Endodermal cell (in vitro differentiated cells): ENCODE results near the gene STX4. TPM values are rescaled to one million over a fixed set of nuclear protein-coding genes. Genes with fewer than 3 reads are reported as not detected.

Source experiments
- DNase-seq: peaks from one replicate; pipeline ENCODE4 v3.0.0-alpha.2; 2017
- H3K27ac ChIP-seq: 2 replicates; pipeline ENCODE4 v1.5.1; 2013; ENCODE audit warnings: mild to moderate bottlenecking, low read depth, low read length, moderate library complexity
- H3K27me3 ChIP-seq: 2 replicates; pipeline ENCODE4 v1.6.1; 2013; ENCODE audit warnings: mild to moderate bottlenecking, low read length, moderate library complexity; ENCODE audit not compliant: insufficient read depth, control insufficient read depth, poor library complexity, severe bottlenecking
- H3K36me3 ChIP-seq: 2 replicates; pipeline ENCODE4 v1.7.0; 2013; ENCODE audit warnings: mild to moderate bottlenecking, low read length, moderate library complexity; ENCODE audit not compliant: control insufficient read depth, insufficient read depth
- H3K4me1 ChIP-seq: one replicate; pipeline ENCODE4 v1.7.0; 2013; ENCODE audit warnings: low read length; ENCODE audit not compliant: control insufficient read depth, insufficient read depth
- H3K4me3 ChIP-seq: 2 replicates; pipeline ENCODE4 v1.5.1; 2013; ENCODE audit warnings: mild to moderate bottlenecking, low read length, moderate library complexity
- H3K9ac ChIP-seq: 2 replicates; pipeline ENCODE4 v1.6.1; 2013; ENCODE audit warnings: mild to moderate bottlenecking, low read length, moderate library complexity; ENCODE audit not compliant: poor library complexity, severe bottlenecking; ENCODE audit errors: extremely low read depth
- H3K9me3 ChIP-seq: 2 replicates; pipeline ENCODE4 v1.6.1; 2013; ENCODE audit warnings: mild to moderate bottlenecking, low read length, moderate library complexity; ENCODE audit not compliant: control insufficient read depth
- H3K27ac Mint-ChIP-seq: 2 replicates; pipeline ENCODE4 v1.8.0; 2020; ENCODE audit warnings: mixed read lengths
- H3K27me3 Mint-ChIP-seq: 2 replicates; pipeline ENCODE4 v1.8.0; 2021; ENCODE audit warnings: mild to moderate bottlenecking, mixed read lengths; ENCODE audit not compliant: insufficient read depth
- H3K36me3 Mint-ChIP-seq: 2 replicates; pipeline ENCODE4 v1.8.0; 2020; ENCODE audit warnings: low read depth, mixed read lengths
- H3K4me1 Mint-ChIP-seq: 2 replicates; pipeline ENCODE4 v1.8.0; 2020; ENCODE audit warnings: mixed read lengths
- H3K4me3 Mint-ChIP-seq: 2 replicates; pipeline ENCODE4 v1.8.0; 2020; ENCODE audit warnings: mild to moderate bottlenecking, moderate library complexity, mixed read lengths
- H3K9me3 Mint-ChIP-seq: 2 replicates; pipeline ENCODE4 v1.8.0; 2020; ENCODE audit warnings: mild to moderate bottlenecking, mixed read lengths
- CTCF ChIP-seq: fragments of 200-600 bp; sonication (generic); conservative IDR thresholded peaks from 2 replicates; pipeline ENCODE4 v1.5.0; 2021; ENCODE audit warnings: antibody characterized with exemption, mild to moderate bottlenecking
- WGBS, 2 experiments: methylation state at CpG; one replicate each; pipeline versions ENCODE4 v1.1.5 to v1.1.7; 2013; ENCODE audit warnings: missing lambda C conversion rate in 2 of 2, mixed read lengths in 1 of 2; ENCODE audit not compliant: insufficient coverage in 1 of 2, insufficient read length in 1 of 2; 5-methylcytosine and 5-hydroxymethylcytosine counted together
- total RNA-seq, 2 donors: library from RNA; stranded (reverse); fragmentation: NEBNext Ultra II Directional in 1 of 2; extraction: Animal tissue kit (Norgen Biotek cat#: 25700) in 1 of 2; gene quantifications; 2 replicates in 1 of 2; 3 replicates in 1 of 2; pipeline ENCODE4 v1.2.1, GENCODE V29; 2021

The STX4 gene
- total RNA-seq, 2 donors from 2014 or later = 34.4 to 37.6 TPM

GRCh38 chr16:31073970-31074813, 40.8 kb downstream of the STX4 start, which contains the start of the genes ZNF646 and ZNF668:
ZNF646 (plus strand) TSS chr16:31074422; CDS start chr16:31076325, 1,903 bp downstream.
ZNF668 (minus strand) TSS chr16:31074240; CDS start chr16:31064459, 9,781 bp downstream.
- no peak for TF ChIP-seq CTCF
- no peaks in the 10 kb centered on the region for H3K27me3 Mint-ChIP-seq
- H3K4me1 Mint-ChIP-seq = peaks cover 17% of the 10 kb centered on the region
- Histone ChIP-seq H3K4me1 (no peaks in the 10 kb centered on the region), H3K9me3 (no peaks in the 10 kb centered on the region), H3K36me3 (peaks cover 29% of the 10 kb centered on the region), H3K27ac (peak within 1 kb of the TSS; percentile 95), H3K9ac (peak within 1 kb of the TSS; percentile 93), H3K27me3 (no peaks in the 10 kb centered on the region), H3K4me3 (peak within 1 kb of the TSS; percentile 94)
- H3K9me3 Mint-ChIP-seq = no peaks in the 10 kb centered on the region
- peak; percentile 99 for DNase-seq
- H3K4me3 Mint-ChIP-seq = peak within 1 kb of the TSS; percentile 90
- H3K27ac Mint-ChIP-seq = peak within 1 kb of the TSS; percentile 98
- H3K36me3 Mint-ChIP-seq = peaks cover 25% of the 10 kb centered on the region
- WGBS, 2 experiments = 0% methylated on average over 31 to 48 of the region's 48 CpGs

GRCh38 chr16:31074814-31075183, 41.4 kb downstream of the STX4 start:
- peak overlapping the region; percentile 94 for H3K4me3 ChIP-seq
- H3K9me3 ChIP-seq = no peaks in the 10 kb centered on the region
- Mint-ChIP-seq H3K36me3 (peaks cover 31% of the 10 kb centered on the region), H3K4me1 (peaks cover 17% of the 10 kb centered on the region), H3K27me3 (no peaks in the 10 kb centered on the region), H3K4me3 (peak overlapping the region; percentile 90), H3K27ac (peak overlapping the region; percentile 92), H3K9me3 (no peaks in the 10 kb centered on the region)
- H3K4me1 ChIP-seq = no peaks in the 10 kb centered on the region
- DNase-seq = no peak
- no peaks in the 10 kb centered on the region for H3K27me3 ChIP-seq
- H3K36me3 ChIP-seq = peaks cover 32% of the 10 kb centered on the region
- WGBS, 2 experiments = 2 to 7% methylated on average over 7 of the region's 7 CpGs
- H3K27ac ChIP-seq = peak overlapping the region; percentile 95
- peak overlapping the region; percentile 78 for H3K9ac ChIP-seq
- peak; percentile 42 for TF ChIP-seq CTCF

- Histone ChIP-seq H3K36me3 (peaks cover 39% of the 10 kb centered on the region), H3K4me1 (no peaks in the 10 kb centered on the region), H3K9ac (no peak overlapping the region), H3K27ac (no peak overlapping the region), H3K4me3 (no peak overlapping the region), H3K27me3 (no peaks in the 10 kb centered on the region), H3K9me3 (no peaks in the 10 kb centered on the region)
- TF ChIP-seq CTCF = no peak
- Mint-ChIP-seq H3K4me1 (peaks cover 17% of the 10 kb centered on the region), H3K27ac (no peak overlapping the region), H3K4me3 (no peak overlapping the region), H3K36me3 (peaks cover 41% of the 10 kb centered on the region), H3K9me3 (no peaks in the 10 kb centered on the region), H3K27me3 (no peaks in the 10 kb centered on the region)
- no peak for DNase-seq
- 91 to 92% methylated on average over 12 to 16 of the region's 16 CpGs for WGBS, 2 experiments
Measured at GRCh38 chr16:31076319-31076718, 43.0 kb downstream of the STX4 start.
